HepG2 (cell line): Measurements from ENCODE around the gene RANBP17. TPM values are rescaled to one million over a fixed set of nuclear protein-coding genes. Genes with fewer than 3 reads are reported as not detected.

ENCODE experiments used
- ATAC-seq: fragments of 200-7000 bp; cut with Tn5 transposase; 3 replicates; pipeline ENCODE4 v1.9.1; 2020; ENCODE audit warnings: mild to moderate bottlenecking, moderate library complexity
- Bru-seq: library from RNA; stranded (reverse); fragments of 400-500 nt; gene quantifications from one replicate; lab custom pipeline; 2021; lab: Mats Ljungman, UMichigan
- BruChase-seq, 2 experiments: library from RNA; stranded (reverse); fragments of 400-500 nt; gene quantifications; one replicate each; lab custom pipeline; 2021; lab: Mats Ljungman, UMichigan
- BruUV-seq: library from RNA; stranded (reverse); fragments of 400-500 nt; replicated peaks from 2 replicates; lab custom pipeline; 2021; lab: Mats Ljungman, UMichigan
- CTCF ChIA-PET: fragments of 300-600 bp; formaldehyde crosslinking; extraction: SDS; loops from one replicate; lab custom pipeline; 2021; ENCODE audit warnings: low total read pairs, inconsistent platforms, low intra/inter-chr PET ratio; lab: Yijun Ruan, JAX
- POLR2A ChIA-PET: fragments of 350-600 bp; sonication (Branson Sonifier 250); formaldehyde crosslinking; loops from one replicate; lab custom pipeline; 2020; ENCODE audit warnings: antibody characterized with exemption, inconsistent platforms; lab: Yijun Ruan, JAX
- DNase-seq: peaks from one replicate; pipeline ENCODE4 v3.0.0-alpha.2; 2015; ENCODE audit warnings: low spot score
- FAIRE-seq: peaks from 3 replicates; lab custom pipeline; 2011; peaks lifted over from hg19 to GRCh38; lab: Jason Lieb, UNC
- H2AFZ ChIP-seq: one replicate; pipeline ENCODE4 v1.6.1; 2011; ENCODE audit warnings: low read length, inconsistent platforms
- H3K27ac ChIP-seq: fragments of 300-600 bp; 3 replicates; pipeline ENCODE4 v1.8.0; 2011; ENCODE audit warnings: mixed run types, mild to moderate bottlenecking, mixed read lengths, low read length, inconsistent platforms; ENCODE audit not compliant: insufficient read depth; ENCODE audit errors: extremely low read length
- H3K27me3 ChIP-seq, 2 experiments: fragments of 200-600 bp in 1 of 2; 2 replicates in 1 of 2; 3 replicates in 1 of 2; pipeline versions ENCODE4 v1.6.0 to v1.8.0; 2011; ENCODE audit warnings: low read length in 2 of 2, mild to moderate bottlenecking in 2 of 2, moderate library complexity in 2 of 2, inconsistent platforms in 1 of 2; ENCODE audit not compliant: insufficient read depth in 2 of 2, control insufficient read depth in 1 of 2
- H3K36me3 ChIP-seq, 2 experiments: fragments of 200-600 bp in 1 of 2; replicated peaks in 1 of 2; 2 replicates in 1 of 2; 3 replicates in 1 of 2; pipeline versions ENCODE4 v1.5.1 to v1.8.0; 2011; ENCODE audit warnings: low read length in 2 of 2, inconsistent platforms in 1 of 2; ENCODE audit not compliant: insufficient read depth in 2 of 2, control insufficient read depth in 1 of 2
- H3K4me1 ChIP-seq: 2 replicates; pipeline ENCODE4 v1.5.1; 2012; ENCODE audit warnings: low read length, inconsistent platforms; ENCODE audit not compliant: insufficient read depth
- H3K4me2 ChIP-seq: 2 replicates; pipeline ENCODE4 v1.6.0; 2011; ENCODE audit warnings: low read depth, low read length, inconsistent platforms
- H3K4me3 ChIP-seq, 3 experiments: fragments of 200-600 bp in 1 of 3; sonication (generic), shearing (Covaris generic) in 1 of 3; replicated peaks in 1 of 3; 2 replicates each; pipeline ENCODE4 v1.5.1; 2011 to 2016; ENCODE audit warnings: low read length in 3 of 3, inconsistent platforms in 2 of 3, low read depth in 2 of 3, mild to moderate bottlenecking in 2 of 3, control low read depth in 1 of 3, mixed read lengths in 1 of 3; ENCODE audit not compliant: insufficient read depth in 1 of 3
- H3K79me2 ChIP-seq: one replicate; pipeline ENCODE4 v1.6.1; 2011; ENCODE audit warnings: low read length, inconsistent platforms; ENCODE audit not compliant: insufficient read depth
- H3K9ac ChIP-seq: 2 replicates; pipeline ENCODE4 v1.6.0; 2011; ENCODE audit warnings: mild to moderate bottlenecking, low read depth, low read length, inconsistent platforms; ENCODE audit not compliant: insufficient read depth
- H3K9me3 ChIP-seq: 2 replicates; pipeline ENCODE4 v1.5.1; 2012; ENCODE audit warnings: mild to moderate bottlenecking, low read length
- H4K20me1 ChIP-seq: 2 replicates; pipeline ENCODE4 v1.6.0; 2011; ENCODE audit warnings: inconsistent platforms, mild to moderate bottlenecking, low read length, moderate library complexity; ENCODE audit not compliant: insufficient read depth
- HNF4G ChIP-seq, 2 experiments: sonication (generic) in 1 of 2; formaldehyde crosslinking in 1 of 2; IDR thresholded peaks; 2 replicates each; pipeline versions ENCODE4 v1.4.0 to v1.6.1; 2011 to 2020; ENCODE audit warnings: borderline replicate concordance in 2 of 2, low read depth in 2 of 2, mild to moderate bottlenecking in 2 of 2, low read length in 1 of 2, missing genetic modification reagents in 1 of 2, moderate library complexity in 1 of 2
- HOXA7 ChIP-seq: sonication (generic); formaldehyde crosslinking; IDR thresholded peaks from 2 replicates; pipeline ENCODE4 v1.8.1; 2022; ENCODE audit warnings: mild to moderate bottlenecking, missing genetic modification reagents, moderate library complexity
- JDP2 ChIP-seq: sonication (generic); formaldehyde crosslinking; IDR thresholded peaks from 2 replicates; pipeline ENCODE4 v1.8.1; 2022; ENCODE audit warnings: missing genetic modification reagents, borderline replicate concordance
- NRL ChIP-seq: sonication (generic); formaldehyde crosslinking; IDR thresholded peaks from 2 replicates; pipeline ENCODE4 v1.5.0; 2020; ENCODE audit warnings: missing genetic modification reagents, mild to moderate bottlenecking, moderate library complexity, borderline replicate concordance
- RFX3 ChIP-seq: IDR thresholded peaks from 2 replicates; pipeline ENCODE4 v1.6.1; 2016; ENCODE audit warnings: missing biosample characterization, missing genetic modification reagents
- SNAI1 ChIP-seq: sonication (generic); formaldehyde crosslinking; IDR thresholded peaks from 2 replicates; pipeline ENCODE4 v1.5.0; 2020; ENCODE audit warnings: mild to moderate bottlenecking, missing genetic modification reagents, borderline replicate concordance
- SNRNP70 ChIP-seq: fragments of 200-400 bp; formaldehyde crosslinking; IDR thresholded peaks from 2 replicates; pipeline ENCODE4 v1.6.1; 2017; ENCODE audit warnings: mild to moderate bottlenecking, low read depth, low read length, moderate library complexity
- STAG1 ChIP-seq: sonication (generic); formaldehyde crosslinking; IDR thresholded peaks from 2 replicates; pipeline ENCODE4 v1.4.0; 2020; ENCODE audit warnings: missing genetic modification reagents
- WIZ ChIP-seq: sonication (generic); formaldehyde crosslinking; IDR thresholded peaks from 2 replicates; pipeline ENCODE4 v1.5.1; 2020; ENCODE audit warnings: mild to moderate bottlenecking, missing genetic modification reagents
- ZNF441 ChIP-seq: sonication (generic); formaldehyde crosslinking; IDR thresholded peaks from 2 replicates; pipeline ENCODE4 v1.7.0; 2021; ENCODE audit warnings: missing genetic modification reagents, borderline replicate concordance
- ZNF781 ChIP-seq: sonication (generic); formaldehyde crosslinking; IDR thresholded peaks from 2 replicates; pipeline ENCODE4 v1.5.1; 2020; ENCODE audit warnings: borderline replicate concordance, mild to moderate bottlenecking, missing genetic modification reagents; ENCODE audit errors: not compliant biosample characterization
- WGBS: methylation state at CpG from one replicate; pipeline ENCODE4 v1.1.6; 2017; ENCODE audit warnings: low lambda C conversion rate; 5-methylcytosine and 5-hydroxymethylcytosine counted together
- in situ Hi-C: cut with HindIII; loops from 2 replicates; pipeline ENCODE4 v1.10.0; 2017; ENCODE audit warnings: low pct_unique_long_range_greater_than_20kb; ENCODE audit not compliant: extremely low pct_ligation_motif_present
- intact Hi-C: fragments of 100-400 bp; cut with micrococcal nuclease; formaldehyde crosslinking; loops from one replicate; pipeline ENCODE4 v1.10.0; 2022; ENCODE audit not compliant: unreplicated experiment
- long read RNA-seq, 2 experiments: library from RNA in 1 of 2; library from polyadenylated mRNA in 1 of 2; stranded (forward) in 1 of 2; unstranded in 1 of 2; transcript quantifications; one replicate each; pipeline ENCODE4 v2.0.0, GENCODE V29; 2019 to 2022
- polyA minus RNA-seq, 3 experiments: library from RNA; depleted of rRNA, polyadenylated mRNA; stranded (reverse); fragments of >200 nt; gene quantifications; 2 replicates each; pipeline ENCODE4 v1.2.3, GENCODE V29; 2011; ENCODE audit warnings: low replicate concordance in 1 of 3
- polyA plus RNA-seq, 8 experiments: library from polyadenylated mRNA; depleted of rRNA in 3 of 8; stranded (reverse) in 7 of 8; unstranded in 1 of 8; fragments of >200 nt; fragmentation: Illumina TruSeq in 4 of 8; extraction: Trizol in 4 of 8; gene quantifications; 2 replicates each; pipeline versions ENCODE4 v1.2.1 to v1.2.3, GENCODE V29; 2011 to 2016; ENCODE audit warnings: low read depth in 4 of 8, missing spikeins in 1 of 8, mixed read lengths in 1 of 8; ENCODE audit not compliant: insufficient read depth in 1 of 8
- total RNA-seq, 5 experiments: library from RNA; depleted of rRNA; stranded (reverse); fragments of >200 nt; fragmentation: Illumina TruSeq; extraction: Trizol; gene quantifications; 2 replicates each; pipeline ENCODE4 v1.2.3, GENCODE V29; 2016; ENCODE audit warnings: low read depth in 1 of 5
- TF ChIP-seq, protein P1 (sequence below): sonication (generic); formaldehyde crosslinking; IDR thresholded peaks from 2 replicates; pipeline ENCODE4 v1.9.0; 2021; ENCODE audit warnings: missing genetic modification reagents, borderline replicate concordance
- TF ChIP-seq, protein P2 (sequence below): sonication (generic); formaldehyde crosslinking; IDR thresholded peaks from 2 replicates; pipeline ENCODE4 v1.5.1; 2020; ENCODE audit warnings: mild to moderate bottlenecking, moderate library complexity, missing genetic modification reagents

The RANBP17 gene
- total RNA-seq (2016; rRNA removed; fragmentation: Illumina TruSeq; extraction: Trizol) (not detected in 2 replicates), polyA plus RNA-seq (2011; rRNA removed) (not detected in 2 replicates), polyA minus RNA-seq (2011; rRNA and poly(A)+ RNA removed; ENCODE audit: low replicate concordance) (5.3 TPM in 1 of 2 replicates, not detected in the other), Bru-seq, nascent RNA (percentile 6 among the genes with signal in this experiment), BruChase-seq, experiment 1, labeled RNA remaining after a 6-hour chase (percentile 8 among the genes with signal in this experiment), BruChase-seq, experiment 2, labeled RNA remaining after a 2-hour chase (percentile 5 among the genes with signal in this experiment)
- not detected in 2 replicates for total RNA-seq (2016; cell fraction: cytosol; rRNA removed; fragmentation: Illumina TruSeq; extraction: Trizol; ENCODE audit: low read depth)
- total RNA-seq (2016; cell fraction: insoluble cytoplasmic fraction; rRNA removed; fragmentation: Illumina TruSeq; extraction: Trizol), result not detected in 2 replicates
- not detected in 2 replicates for total RNA-seq (2016; cell fraction: membrane; rRNA removed; fragmentation: Illumina TruSeq; extraction: Trizol)
- total RNA-seq (2016; cell fraction: nucleus; rRNA removed; fragmentation: Illumina TruSeq; extraction: Trizol), result not detected in 2 replicates
- polyA plus RNA-seq (2011; cell fraction: cytosol; rRNA removed), result not detected in 2 replicates
- polyA plus RNA-seq (2011; cell fraction: nucleus; rRNA removed), result not detected in 2 replicates
- polyA plus RNA-seq (2012), result not detected in 2 replicates
- polyA plus RNA-seq (2016; cell fraction: cytosol; fragmentation: Illumina TruSeq; extraction: Trizol; ENCODE audit: low read depth), result not detected in 2 replicates
- polyA plus RNA-seq (2016; cell fraction: insoluble cytoplasmic fraction; fragmentation: Illumina TruSeq; extraction: Trizol; ENCODE audit: low read depth), result not detected in 2 replicates
- polyA plus RNA-seq (2016; cell fraction: membrane; fragmentation: Illumina TruSeq; extraction: Trizol; ENCODE audit: low read depth), result not detected in 2 replicates
- not detected in 2 replicates for polyA plus RNA-seq (2016; cell fraction: nucleus; fragmentation: Illumina TruSeq; extraction: Trizol; ENCODE audit: insufficient read depth, low read depth)
- polyA minus RNA-seq (2011; cell fraction: cytosol; rRNA and poly(A)+ RNA removed), result not detected in 2 replicates
- not detected in 2 replicates for polyA minus RNA-seq (2011; cell fraction: nucleus; rRNA and poly(A)+ RNA removed)
- long read RNA-seq, experiment 1, result 0 reads
- long read RNA-seq, experiment 2, result 0 reads

DNA sequence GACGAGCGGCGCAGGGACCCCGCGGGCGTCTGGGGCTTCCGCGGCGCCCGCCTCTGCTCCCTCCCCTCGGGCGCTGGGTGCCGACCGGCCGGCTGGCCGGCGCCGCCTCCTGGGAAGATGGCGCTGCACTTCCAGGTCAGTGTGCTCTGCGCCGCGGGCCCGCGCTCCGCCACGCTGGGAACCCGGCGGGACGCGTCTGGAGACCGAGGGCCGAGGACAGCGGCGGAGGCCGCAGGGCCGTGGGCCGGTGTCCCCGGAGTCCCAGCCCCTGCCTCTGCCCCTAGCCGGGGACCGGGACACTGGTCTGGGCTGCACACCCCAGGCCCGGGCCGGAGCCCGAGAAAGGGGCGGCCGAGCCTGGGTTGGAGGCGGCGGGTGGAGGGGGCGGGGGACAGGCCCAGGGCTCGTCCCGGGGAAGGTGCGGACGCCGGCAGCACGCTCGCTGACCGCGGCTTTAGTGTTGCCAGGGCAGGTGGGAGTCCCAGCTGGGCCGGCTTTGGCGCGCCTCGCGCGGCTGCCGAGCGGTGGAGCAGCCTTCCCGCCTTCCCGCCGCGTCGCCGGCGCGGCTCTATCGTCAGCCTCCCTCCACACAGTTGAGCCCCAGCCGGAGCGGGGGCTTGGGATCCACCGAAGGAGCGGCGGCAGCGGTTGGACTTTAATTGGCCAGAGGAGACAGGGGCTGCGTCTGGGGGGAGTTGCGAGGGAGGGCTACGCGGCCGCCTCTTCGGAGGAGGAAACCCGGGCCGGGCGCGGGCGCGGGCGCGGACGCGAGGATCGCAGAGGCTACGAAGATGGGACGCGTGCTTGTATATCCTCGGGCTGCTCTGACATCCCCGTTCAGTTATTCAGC is at the start of gene RANBP17:
Gene RANBP17, plus strand, starts transcription at position 102 of the 850 bp plus-strand sequence.
- H2AFZ ChIP-seq, result no peak within 1 kb of the TSS
- 83% methylated on average over 79 of the region's 102 CpGs for WGBS
- CTCF ChIA-PET, result no interaction called here
- ATAC-seq (no peak), FAIRE-seq (no peak), DNase-seq (no peak)
- H3K4me1 ChIP-seq, result no peaks in the 10 kb centered on the region
- in situ Hi-C loops (no loop called here), intact Hi-C loops (no loop called here)
- H3K36me3 ChIP-seq, result no peaks in the 10 kb centered on the region
- no peaks in the 10 kb centered on the region for H3K27me3 ChIP-seq
- H3K27ac ChIP-seq, result no peak within 1 kb of the TSS
- no TSS peak for BruUV-seq
- POLR2A ChIA-PET, result no interaction called here
- H4K20me1 ChIP-seq, result no peaks in the 10 kb centered on the region
- no peak within 1 kb of the TSS for H3K4me2 ChIP-seq
- peaks cover 22% of the 10 kb centered on the region for H3K9me3 ChIP-seq
- H3K9ac ChIP-seq, result no peak within 1 kb of the TSS
- H3K4me3 ChIP-seq, result no peak within 1 kb of the TSS
- H3K79me2 ChIP-seq, result no peaks in the 10 kb centered on the region
- TF ChIP-seq STAG1 (CRISPR knock-in tag), result no peak
- TF ChIP-seq ZNF781, result no peak
- no peak for TF ChIP-seq WIZ (CRISPR knock-in tag)
- no peak for TF ChIP-seq JDP2 (CRISPR knock-in tag)
- no peak for TF ChIP-seq ZNF441 (CRISPR knock-in tag)
- TF ChIP-seq HNF4G (IDR thresholded peaks at IDR 0.05; ENCODE audit: borderline replicate concordance, low read depth, low read length), result no peak
- TF ChIP-seq HNF4G (CRISPR knock-in tag; IDR thresholded peaks at IDR 0.05; ENCODE audit: borderline replicate concordance, low read depth), result no peak
- TF ChIP-seq, protein P1, sequence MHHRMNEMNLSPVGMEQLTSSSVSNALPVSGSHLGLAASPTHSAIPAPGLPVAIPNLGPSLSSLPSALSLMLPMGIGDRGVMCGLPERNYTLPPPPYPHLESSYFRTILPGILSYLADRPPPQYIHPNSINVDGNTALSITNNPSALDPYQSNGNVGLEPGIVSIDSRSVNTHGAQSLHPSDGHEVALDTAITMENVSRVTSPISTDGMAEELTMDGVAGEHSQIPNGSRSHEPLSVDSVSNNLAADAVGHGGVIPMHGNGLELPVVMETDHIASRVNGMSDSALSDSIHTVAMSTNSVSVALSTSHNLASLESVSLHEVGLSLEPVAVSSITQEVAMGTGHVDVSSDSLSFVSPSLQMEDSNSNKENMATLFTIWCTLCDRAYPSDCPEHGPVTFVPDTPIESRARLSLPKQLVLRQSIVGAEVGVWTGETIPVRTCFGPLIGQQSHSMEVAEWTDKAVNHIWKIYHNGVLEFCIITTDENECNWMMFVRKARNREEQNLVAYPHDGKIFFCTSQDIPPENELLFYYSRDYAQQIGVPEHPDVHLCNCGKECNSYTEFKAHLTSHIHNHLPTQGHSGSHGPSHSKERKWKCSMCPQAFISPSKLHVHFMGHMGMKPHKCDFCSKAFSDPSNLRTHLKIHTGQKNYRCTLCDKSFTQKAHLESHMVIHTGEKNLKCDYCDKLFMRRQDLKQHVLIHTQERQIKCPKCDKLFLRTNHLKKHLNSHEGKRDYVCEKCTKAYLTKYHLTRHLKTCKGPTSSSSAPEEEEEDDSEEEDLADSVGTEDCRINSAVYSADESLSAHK (CRISPR knock-in tag), result no peak
- no peak for TF ChIP-seq HOXA7
- TF ChIP-seq NRL (CRISPR knock-in tag), result no peak
- TF ChIP-seq, protein P2, sequence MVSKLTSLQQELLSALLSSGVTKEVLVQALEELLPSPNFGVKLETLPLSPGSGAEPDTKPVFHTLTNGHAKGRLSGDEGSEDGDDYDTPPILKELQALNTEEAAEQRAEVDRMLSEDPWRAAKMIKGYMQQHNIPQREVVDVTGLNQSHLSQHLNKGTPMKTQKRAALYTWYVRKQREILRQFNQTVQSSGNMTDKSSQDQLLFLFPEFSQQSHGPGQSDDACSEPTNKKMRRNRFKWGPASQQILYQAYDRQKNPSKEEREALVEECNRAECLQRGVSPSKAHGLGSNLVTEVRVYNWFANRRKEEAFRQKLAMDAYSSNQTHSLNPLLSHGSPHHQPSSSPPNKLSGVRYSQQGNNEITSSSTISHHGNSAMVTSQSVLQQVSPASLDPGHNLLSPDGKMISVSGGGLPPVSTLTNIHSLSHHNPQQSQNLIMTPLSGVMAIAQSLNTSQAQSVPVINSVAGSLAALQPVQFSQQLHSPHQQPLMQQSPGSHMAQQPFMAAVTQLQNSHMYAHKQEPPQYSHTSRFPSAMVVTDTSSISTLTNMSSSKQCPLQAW (CRISPR knock-in tag), result no peak
- TF ChIP-seq SNRNP70, result no peak
- no peak for TF ChIP-seq SNAI1 (CRISPR knock-in tag)
- no peak for TF ChIP-seq RFX3 (CRISPR knock-in tag)
